HG03066 (cell line): ENCODE data around the gene SLC25A14.

Experiments
- ATAC-seq: cut with Tn5 transposase; IDR thresholded peaks from one replicate; pipeline ENCODE4 v1.9.1; 2021; ENCODE audit warnings: low read depth; ENCODE audit not compliant: unreplicated experiment

The SLC25A14 gene

DNA sequence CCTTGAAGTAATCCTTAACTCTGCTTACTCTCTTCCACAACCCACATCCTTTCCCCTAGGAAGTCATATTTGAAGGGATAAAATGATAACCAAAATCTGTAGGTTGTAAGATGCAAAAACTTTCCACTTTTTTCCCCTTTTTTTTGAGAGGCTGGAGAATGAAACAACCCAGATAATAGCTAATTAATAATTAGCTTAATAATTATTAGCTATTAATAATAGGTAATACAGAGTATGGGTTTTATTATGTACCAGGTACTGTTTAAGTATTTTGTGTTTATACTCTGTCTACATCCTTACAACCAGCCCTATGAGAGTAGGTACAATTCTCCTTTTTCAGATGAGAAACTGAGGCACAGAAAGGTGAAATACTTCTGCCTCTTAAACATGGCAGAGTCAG is 36.4 kb downstream of the SLC25A14 start:
- no peak for ATAC-seq

DNA sequence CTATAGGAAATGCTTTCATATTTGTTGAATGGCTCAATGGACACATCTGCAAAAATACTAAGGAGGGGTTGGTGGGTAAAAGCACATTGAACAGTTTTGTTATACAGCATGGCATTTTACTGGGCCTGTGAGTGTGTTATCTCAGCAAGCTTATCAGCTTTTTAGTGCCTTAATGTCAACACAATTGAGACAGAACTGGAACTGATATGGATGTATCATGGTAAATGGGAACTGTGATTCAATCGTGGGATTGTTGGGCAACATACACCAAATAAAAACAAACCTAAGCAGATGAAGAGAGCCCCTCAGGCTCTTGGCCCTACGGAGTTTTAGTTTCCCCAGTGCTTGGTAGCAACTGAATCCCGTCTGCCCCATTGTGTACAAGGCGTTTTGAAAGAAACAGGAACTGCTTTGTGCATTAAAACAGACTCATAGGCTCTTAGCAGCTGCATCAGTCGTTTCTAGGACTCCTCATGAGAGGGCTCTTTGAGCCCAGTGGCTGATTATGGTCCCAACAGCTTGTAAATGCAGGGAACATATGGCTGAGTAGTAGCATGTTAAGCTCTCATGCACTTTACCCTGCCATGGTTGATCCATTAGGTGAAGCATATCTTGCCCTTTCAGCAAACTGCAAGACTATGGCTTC is 38.4 kb downstream of the SLC25A14 start:
- no peak for ATAC-seq

DNA sequence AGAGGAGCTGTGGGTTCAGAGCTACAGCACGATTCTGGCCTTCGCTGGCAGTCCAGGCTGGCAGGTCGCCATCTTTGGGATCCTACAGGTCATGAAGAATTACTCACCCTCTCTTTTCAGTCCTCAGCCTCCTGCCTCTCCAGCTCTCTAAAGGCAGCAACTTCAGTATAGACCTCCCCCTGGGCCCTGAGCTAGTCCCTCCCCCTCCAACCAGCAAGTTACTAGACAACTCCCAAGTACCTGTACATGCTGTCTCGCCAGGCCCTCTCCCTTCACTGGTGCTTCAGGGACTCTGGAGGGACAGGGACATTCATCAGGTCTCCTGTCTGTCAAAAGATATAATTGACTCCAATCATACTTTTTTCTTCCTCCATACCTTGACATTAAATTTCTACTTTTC is 45.8 kb downstream of the SLC25A14 start, which contains the start of gene GPR119:
TSS of gene GPR119 (minus strand) at position 155 of the 400 bp plus-strand sequence. CDS start 227 bp downstream, outside the sequence.
- no peak for ATAC-seq

GRCh38 chrX:130386408-130386808 is 46.7 kb downstream of the SLC25A14 start:
- ATAC-seq, result no peak

DNA sequence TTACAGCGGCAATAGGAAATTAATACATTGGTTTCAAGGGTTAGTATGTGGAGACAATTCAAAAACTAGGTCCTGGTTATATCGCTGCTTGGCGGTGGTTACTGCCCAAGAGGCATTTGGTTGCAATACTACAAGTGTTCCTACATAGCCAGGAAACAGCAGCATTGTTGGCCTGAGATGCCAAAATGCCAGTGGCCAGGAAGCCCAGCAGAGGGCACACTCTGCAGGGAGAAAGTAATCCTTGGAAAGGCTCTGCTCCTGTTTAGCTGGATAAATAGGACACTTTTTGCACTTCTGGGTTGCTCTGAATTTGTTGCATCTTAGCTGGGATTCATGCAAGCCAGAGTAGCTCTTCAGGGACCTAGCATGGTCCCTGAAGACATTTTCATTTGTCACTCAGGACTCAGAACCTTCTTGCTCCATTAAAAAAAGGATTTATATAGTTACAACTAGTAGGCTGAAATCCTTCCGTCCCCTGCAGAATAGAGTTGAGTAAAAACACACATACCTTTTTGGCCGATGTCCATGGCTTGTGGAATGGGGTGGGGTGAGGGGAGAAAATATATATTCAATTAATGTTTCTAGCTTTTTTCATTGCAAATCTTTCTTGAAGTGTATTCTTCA is 53.8 kb downstream of the SLC25A14 start:
- no peak for ATAC-seq

DNA sequence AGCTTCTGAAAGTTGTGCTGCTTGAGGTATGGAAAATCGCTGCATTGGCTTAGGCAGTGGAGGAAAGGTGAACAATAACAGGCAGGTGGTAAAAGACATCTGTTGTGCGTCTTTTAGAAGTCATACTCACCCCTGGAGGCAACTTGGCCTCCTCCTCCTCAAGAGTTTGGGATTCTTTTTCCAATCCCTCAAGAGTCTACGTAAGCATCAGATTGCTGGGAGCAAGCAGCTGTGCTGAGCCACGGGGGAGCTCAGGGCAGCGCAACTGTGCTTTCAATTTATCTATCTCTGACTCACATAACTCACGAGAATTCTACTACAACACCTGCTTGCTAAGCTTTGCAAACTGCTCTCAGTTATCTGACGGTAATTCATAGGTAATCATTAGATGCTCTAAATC is 55.6 kb downstream of the SLC25A14 start:
- ATAC-seq, result no peak

DNA sequence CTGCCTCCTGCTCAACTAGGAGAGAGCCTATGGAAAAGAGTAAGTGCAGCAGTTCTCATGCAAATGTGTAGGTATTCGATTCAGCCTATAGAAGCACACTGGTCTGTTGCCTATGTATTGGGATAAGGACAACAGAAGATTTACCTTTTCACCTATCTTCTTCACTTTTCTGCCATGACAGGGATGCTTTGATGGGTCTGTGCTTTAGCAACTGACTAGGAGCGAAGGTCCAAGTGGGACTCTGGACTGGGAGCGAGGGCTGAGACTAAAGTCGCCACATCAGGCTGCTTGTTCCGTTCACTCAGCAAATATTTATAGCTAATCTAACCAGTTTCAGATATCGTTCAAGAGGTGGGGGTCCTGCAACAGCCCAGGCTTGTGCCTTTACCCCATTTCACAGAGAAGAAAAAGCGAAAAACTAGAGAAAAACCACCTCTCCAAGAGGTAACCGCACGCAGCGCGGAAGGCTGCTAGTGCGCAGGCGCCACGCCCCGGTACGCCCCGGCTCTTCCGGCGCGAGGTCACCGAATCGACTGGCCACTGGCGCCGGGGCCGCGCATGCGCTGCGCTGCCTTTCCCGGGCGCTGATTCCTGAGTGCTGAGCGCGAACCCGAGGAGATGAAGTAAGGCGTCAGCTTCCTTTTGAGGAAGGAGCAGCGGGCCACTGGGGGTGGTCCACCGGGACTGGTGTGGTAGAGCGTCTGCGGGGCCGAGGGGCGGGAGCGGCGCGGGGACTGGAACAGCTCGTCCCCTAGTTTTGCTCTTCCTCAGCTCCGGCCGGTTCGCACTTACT is 61.9 kb downstream of the SLC25A14 start, which contains the start of gene RBMX2:
TSS of gene RBMX2 (plus strand) at position 573 of the 793 bp plus-strand sequence. CDS start at position 619, 46 bp downstream.
- peak; percentile 94 for ATAC-seq

GRCh38 chrX:130402208-130402684 is 62.5 kb downstream of the SLC25A14 start:
- ATAC-seq, result no peak

DNA sequence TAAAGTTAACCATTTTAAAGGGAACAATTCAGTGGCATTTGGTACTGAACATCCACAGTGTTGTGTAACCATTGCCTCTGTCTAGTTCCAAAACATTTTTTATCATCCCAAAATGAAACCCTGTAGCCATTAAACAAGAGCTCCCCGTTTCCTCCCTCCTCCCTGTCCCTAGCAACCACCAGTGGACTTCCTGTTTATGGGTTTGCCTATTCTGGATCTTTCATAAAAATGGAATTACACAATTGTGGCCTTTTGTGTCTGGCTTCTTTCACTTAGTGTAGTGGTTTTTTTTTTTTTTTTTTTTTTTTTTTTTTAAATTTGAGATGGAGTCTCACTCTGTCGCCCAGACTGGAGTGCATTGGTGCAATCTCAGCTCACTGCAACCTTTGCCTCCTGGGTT is 73.7 kb downstream of the SLC25A14 start:
- no peak for ATAC-seq

DNA sequence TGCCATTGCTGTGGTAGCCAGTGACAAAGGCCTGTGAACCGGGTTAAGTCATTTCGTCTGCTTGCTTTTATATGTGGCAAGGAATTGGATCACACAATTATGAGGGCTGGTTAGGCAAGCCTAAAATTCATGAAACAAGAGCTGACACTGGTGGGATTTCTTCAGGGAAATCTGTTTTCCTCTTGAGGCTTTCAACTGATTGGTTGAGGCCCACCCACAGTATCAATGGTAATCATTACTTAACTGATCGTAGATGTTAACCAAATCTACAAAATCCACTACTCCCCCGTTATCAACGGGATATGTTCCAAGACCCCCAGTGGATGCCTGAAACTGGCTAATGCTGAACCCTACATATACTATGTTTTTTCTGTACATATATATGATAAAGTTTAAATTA is 75.1 kb downstream of the SLC25A14 start:
- no peak for ATAC-seq

- no peak for ATAC-seq
These were observed 75.5 kb downstream of the SLC25A14 start for GRCh38 chrX:130415201-130415600.

GRCh38 chrX:130416785-130417184 is 77.1 kb downstream of the SLC25A14 start:
- ATAC-seq, result no peak

GRCh38 chrX:130418066-130418465 is 78.3 kb downstream of the SLC25A14 start:
- peak; percentile 49 for ATAC-seq

- ATAC-seq, result peak; percentile 35
These were observed 79.0 kb downstream of the SLC25A14 start for GRCh38 chrX:130418740-130419139.

GRCh38 chrX:130419263-130419662 is 79.5 kb downstream of the SLC25A14 start:
- peak; percentile 54 for ATAC-seq
